Stimulated activated CD4-positive, alpha-beta T cell treated with anti-CD3 and anti-CD28 coated beads, Interleukin-4, amount 100 ng/mL, for 24 hours (primary cell): ENCODE results near the gene BORCS5.

Experiments used
- DNase-seq: peaks from one replicate; pipeline ENCODE4 v3.0.0-alpha.2; 2020

BORCS5 gene

DNA sequence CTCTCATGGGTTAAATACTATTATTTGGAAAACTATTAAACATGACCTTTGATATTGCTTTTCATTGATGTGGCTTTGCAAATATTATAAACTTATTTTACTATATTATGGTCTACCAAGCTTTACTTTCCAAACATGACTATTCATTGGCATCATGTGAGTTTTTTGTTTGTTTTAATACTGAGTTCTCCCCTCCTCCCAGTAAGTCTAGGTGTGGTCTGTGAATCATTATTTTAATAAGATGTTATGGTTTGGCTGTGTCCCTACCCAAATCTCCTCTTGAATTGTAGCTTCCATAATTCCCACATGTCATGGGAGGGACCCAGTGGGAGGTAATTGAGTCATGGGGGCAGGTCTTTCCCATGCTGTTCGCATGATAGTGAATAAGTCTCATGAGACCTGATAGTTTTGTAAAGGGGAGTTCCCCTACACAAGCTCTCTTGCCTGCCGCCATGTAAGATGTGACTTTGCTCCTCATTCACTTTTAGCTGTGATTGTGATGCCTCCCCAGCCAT, 80.0 kb downstream of the BORCS5 start:
- no peak for DNase-seq

GRCh38 chr12:12439636-12440035, 82.8 kb downstream of the BORCS5 start:
- DNase-seq: peak; percentile 76

GRCh38 chr12:12440784-12441428, 84.0 kb downstream of the BORCS5 start:
- no peak for DNase-seq

DNA sequence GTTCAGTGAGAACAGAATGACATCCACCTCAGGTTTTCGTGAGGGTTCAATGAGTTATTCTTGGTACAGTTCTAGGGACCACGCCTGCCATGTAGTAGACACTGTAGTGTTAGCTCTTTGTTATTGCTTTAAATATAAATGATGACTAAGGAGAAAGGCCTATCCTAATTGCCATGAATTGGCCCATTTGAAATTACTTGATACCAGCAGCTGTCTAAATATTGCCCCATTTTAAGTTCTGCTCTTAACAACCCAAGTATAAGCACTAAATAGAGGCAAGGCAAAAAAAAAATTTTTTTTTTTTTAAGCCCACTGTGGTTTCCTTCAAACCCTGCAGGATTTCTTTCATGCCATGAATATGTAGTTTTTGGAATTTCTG, 84.5 kb downstream of the BORCS5 start:
- no peak for DNase-seq

DNA sequence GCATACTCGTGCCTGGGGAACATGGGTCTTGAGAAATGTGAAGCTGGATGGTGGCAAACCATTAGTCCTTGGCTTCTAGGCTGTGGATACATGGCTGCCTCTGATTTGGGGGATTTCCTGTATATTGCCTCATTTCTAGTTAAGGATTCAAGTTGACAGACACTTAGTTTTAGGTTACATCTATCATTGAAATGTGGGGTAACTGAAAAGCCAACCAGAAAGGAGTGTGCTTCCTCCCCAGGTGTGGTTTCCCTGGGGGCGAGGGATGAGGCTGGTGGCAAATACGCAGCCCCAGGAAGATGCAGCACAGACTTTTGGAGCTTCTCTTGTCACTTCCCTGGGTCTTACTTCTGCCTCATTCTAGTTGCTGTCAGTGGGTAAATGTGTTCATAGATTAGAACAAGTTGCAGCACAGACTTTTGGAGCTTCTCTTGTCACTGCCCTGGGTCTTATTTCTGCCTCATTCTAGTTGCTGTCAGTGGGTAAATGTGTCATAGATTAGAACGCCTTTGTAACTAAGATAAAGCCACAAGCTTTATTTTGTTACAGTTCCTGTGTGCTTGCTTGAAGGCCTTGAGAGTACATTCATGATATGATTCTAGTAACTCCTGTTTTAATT, 85.1 kb downstream of the BORCS5 start:
- peak; percentile 41 for DNase-seq

GRCh38 chr12:12442548-12443071, 85.7 kb downstream of the BORCS5 start:
- DNase-seq: no peak

GRCh38 chr12:12443431-12443878, 86.6 kb downstream of the BORCS5 start:
- DNase-seq: no peak

DNA sequence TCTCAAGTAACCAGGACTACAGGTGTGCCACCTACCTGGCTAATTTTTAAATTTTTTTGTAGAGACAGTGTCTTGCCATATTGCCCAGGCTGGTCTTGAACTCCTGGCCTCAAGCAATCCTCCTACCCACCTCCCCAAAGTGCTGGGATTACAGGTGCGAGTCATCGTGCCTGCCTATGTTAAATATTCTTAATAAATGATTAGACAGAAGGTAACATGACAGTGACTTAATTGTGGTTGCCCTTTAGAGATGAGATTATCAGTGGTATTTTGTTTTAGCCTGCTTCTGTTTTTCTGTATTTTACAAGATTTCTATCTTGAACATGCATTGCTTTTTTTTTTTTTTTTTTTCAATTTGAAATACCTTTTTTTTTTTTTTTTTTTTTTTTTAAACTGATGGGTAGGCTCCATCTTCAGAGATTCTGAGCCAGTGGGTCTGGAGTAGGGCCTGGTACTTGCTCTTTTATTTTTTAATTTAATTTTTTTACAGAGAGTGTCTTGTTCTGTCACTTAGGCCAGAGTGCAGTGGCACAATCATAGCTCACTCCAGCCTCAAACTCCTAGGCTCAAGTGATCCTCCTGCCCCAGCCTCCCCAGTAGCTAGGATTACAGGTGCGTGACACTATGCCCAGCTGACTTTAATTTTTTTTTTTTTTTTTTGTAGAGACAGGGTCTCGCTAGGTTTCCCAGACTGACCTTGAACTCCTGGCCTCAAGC, 88.4 kb downstream of the BORCS5 start:
- DNase-seq: no peak

DNA sequence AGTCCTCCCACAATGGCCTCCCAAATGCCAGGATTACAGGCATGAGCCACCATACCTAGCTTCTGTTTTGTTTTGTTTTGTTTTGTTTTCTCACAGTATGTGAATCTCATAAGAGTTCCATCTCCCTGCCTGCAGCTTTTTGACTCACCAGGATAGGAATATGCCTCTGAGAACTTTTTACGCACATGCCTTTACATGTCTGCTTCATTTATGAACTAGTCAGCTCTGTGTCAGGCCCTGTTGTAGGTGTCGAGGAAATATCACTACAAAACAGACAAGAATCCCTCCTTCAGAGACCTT, 89.0 kb downstream of the BORCS5 start:
- no peak for DNase-seq

GRCh38 chr12:12446786-12447185, 89.9 kb downstream of the BORCS5 start:
- DNase-seq: no peak

DNA sequence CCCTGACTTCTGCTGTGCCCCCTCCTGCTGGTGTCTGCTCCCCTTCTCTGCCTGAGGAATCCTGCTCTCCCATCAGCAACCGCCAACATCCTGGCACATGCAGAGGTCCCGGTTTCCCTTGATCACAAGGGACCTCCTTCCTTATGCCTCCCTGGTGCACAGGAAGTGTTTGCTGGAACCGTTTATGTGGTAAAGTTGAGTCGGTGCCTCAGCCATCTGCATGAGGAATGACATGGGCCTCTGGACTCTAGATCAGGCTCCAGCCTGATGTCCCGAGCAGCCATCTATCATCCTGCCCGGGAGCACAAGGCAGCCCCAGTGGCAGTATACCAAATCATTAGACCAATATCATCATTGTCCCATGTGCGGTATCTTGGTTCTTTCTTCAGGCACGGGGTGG, 90.4 kb downstream of the BORCS5 start:
- DNase-seq: no peak

- no peak for DNase-seq
Observed at GRCh38 chr12:12447837-12448236, 91.0 kb downstream of the BORCS5 start.

DNA sequence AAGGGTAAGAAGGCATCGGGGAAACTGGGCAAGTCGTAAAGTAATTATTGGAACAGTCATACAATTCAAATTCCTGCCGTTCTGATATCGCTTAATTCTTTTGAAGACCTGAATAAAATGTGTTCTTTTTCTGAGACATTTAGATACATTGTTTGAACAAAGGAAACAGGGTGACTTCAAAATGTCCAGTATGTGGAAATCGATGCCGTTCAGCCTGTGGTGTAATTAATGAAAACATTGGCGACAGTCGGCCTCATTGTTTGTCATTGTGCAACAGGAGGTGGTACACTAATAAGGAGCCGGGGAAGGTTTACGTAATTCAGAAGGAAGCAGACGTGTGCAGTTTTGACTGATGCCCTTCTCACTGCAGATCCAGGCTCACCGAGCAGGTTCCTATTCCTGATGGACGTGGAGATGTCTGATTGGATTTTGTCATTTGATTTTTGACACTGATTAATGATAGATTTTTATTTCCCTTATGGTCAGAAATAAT, 92.7 kb downstream of the BORCS5 start:
- no peak for DNase-seq

- no peak for DNase-seq
Observed at GRCh38 chr12:12450043-12450471, 93.2 kb downstream of the BORCS5 start.

GRCh38 chr12:12451098-12451497, 94.2 kb downstream of the BORCS5 start:
- DNase-seq: no peak

GRCh38 chr12:12452326-12452902, 95.5 kb downstream of the BORCS5 start:
- DNase-seq: no peak

DNA sequence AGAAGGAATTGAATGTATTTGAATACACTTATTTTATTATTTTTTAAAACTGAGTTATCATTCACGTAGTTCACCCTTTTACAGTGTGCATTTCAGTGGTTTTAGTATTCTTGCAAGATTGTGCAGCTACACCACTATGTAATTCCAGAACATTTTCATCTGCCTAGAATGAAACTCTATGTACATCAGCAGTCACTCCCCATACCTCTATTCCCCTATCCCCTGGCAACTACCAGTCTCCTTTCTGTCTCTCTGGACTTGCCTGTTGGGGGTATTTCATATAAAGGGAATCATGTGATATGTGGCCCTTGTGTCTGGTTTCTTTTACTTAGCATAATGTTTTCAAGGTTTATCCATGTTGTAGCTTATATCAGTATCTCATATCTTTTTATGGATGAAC, 96.8 kb downstream of the BORCS5 start:
- no peak for DNase-seq

GRCh38 chr12:12454315-12454714, 97.4 kb downstream of the BORCS5 start:
- no peak for DNase-seq

DNA sequence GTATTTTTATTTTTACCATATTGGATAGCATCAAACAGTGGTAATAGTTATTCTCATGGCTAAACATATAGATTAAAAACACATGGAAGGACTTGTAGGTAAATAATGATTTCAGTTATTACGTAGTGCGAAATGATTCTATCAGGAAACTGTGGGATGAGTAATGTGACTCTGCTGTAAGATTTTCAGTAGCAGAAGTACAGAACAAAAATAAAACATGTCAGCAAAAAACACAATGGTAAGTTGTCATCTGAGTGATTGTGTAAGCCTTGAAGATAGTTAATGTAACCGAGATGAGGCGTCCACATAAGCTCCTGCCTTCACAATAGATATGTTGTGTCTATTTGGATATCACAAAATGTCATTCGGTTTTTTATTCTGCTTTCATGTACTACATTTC, 99.8 kb downstream of the BORCS5 start:
- no peak for DNase-seq

DNA sequence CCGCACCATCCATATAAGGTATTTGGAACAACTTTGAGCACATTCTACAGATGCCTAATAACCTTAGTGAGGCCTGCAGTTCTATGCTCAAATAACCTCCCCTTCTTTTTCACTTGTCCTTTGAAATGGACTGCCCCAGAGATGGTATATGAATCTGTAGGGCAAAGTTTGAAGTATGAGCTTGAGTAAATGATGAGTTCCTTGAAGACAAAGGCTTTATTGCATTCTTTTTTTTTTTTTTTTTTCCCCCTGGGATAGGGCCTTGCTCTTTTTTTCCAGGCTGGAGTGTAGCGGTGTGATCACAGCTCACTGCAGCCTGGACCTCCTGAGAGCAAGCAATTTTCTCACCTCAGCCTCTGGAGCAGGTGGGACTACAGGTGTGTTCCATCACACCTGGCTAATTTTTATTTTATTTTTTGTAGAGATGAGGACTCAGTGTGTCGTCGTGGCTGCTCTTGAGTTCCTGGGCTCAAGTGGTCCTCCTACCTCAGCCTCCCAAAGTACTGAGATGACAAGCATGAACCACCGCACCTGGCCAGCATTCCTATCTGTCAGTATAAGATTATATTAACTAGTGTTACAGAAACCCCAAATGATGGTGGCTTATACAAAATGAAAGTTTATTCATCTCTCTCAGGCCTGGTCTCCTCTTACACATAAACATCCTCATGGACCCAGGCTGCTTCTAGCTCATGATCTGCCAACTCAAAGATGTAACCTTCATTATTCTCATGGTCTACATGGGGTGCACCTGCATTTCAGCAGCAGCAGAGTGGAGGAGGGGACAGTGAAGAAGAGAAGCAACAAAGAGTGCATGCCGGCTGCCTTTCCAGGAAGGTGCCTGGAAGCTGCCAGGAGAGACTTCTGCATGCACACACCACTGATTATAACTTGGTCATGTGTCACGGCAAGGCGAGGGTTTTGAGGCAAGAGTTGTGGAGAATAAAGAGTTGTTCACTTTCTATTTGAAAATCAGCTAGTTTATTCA, 104.4 kb downstream of the BORCS5 start:
- peak; percentile 55 for DNase-seq

- DNase-seq: peak; percentile 58
Observed at GRCh38 chr12:12461923-12462315, 105.0 kb downstream of the BORCS5 start.

DNA sequence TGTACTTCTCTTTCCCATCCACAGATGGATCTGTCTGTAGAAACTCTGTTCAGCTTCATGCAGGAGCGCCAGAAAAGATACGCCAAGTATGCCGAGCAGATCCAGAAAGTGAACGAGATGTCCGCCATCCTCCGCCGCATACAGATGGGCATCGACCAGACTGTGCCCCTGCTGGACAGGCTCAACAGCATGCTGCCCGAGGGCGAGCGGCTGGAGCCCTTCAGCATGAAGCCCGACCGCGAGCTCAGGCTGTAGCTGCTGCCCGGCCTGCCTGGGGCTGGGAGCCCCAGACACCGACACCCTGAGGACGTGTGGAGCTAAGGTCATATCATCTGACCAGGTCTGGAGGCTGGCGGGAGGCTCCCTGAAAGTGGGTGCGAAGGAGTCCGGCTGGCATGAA, 108.6 kb downstream of the BORCS5 start:
- DNase-seq: no peak
